NB4 (cell line): ENCODE data around the gene KIAA1217.

Source experiments
- CTCF ChIP-seq: IDR thresholded peaks from one replicate; pipeline ENCODE4 v1.5.1; 2012; ENCODE audit warnings: low read depth, low read length
- POLR2A ChIP-seq: IDR thresholded peaks from 2 replicates; pipeline ENCODE4 v1.6.1; 2011; ENCODE audit warnings: mild to moderate bottlenecking; ENCODE audit not compliant: insufficient read length; ENCODE audit errors: extremely low read depth
- TF ChIP-seq, protein P1 (sequence below): IDR thresholded peaks from 2 replicates; pipeline ENCODE4 v1.6.1; 2011; ENCODE audit warnings: low read depth, low read length

GRCh38 chr10:24351961-24352360 lies 143.0 kb downstream of the KIAA1217 start:
- TF ChIP-seq CTCF (no peak), POLR2A (no peak)
- TF ChIP-seq, protein P1, sequence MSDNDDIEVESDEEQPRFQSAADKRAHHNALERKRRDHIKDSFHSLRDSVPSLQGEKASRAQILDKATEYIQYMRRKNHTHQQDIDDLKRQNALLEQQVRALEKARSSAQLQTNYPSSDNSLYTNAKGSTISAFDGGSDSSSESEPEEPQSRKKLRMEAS, result no peak
